Measurements from ENCODE around the gene OCA2. TPM values are rescaled to one million over a fixed set of nuclear protein-coding genes. Genes with fewer than 3 reads are reported as not detected.

Gene OCA2
- total and polyA plus RNA-seq, 2 experiments from 2014 or later, result 0.49 to 0.63 TPM

- Histone ChIP-seq H3K27ac (no peak overlapping the region), H3K36me3 (no peaks in the 10 kb centered on the region), H3K27me3 (no peaks in the 10 kb centered on the region), H3K4me1 (ENCODE audit: low read depth) (no peaks in the 10 kb centered on the region), H3K9me3 (ENCODE audit: low read depth) (no peaks in the 10 kb centered on the region), H3K4me3 (no peak overlapping the region)
- no peak for TF ChIP-seq CTCF (IDR thresholded peaks at IDR 0.05; ENCODE audit: low read depth, low read length)
- DNase-seq (ENCODE audit: low read depth in 1 of 2, low spot score in 1 of 2), result no peak
Measured at GRCh38 chr15:28037969-28038590, 61.0 kb downstream of the OCA2 start.

- H3K36me3 ChIP-seq, result no peaks in the 10 kb centered on the region
- no peak for TF ChIP-seq CTCF (IDR thresholded peaks at IDR 0.05; ENCODE audit: low read depth, low read length)
- DNase-seq (ENCODE audit: low read depth in 1 of 2, low spot score in 1 of 2), result no peak
- no peak overlapping the region for H3K27ac ChIP-seq
- H3K27me3 ChIP-seq, result no peaks in the 10 kb centered on the region
- no peaks in the 10 kb centered on the region for H3K4me1 ChIP-seq (ENCODE audit: low read depth)
- no peaks in the 10 kb centered on the region for H3K9me3 ChIP-seq (ENCODE audit: low read depth)
- no peak overlapping the region for H3K4me3 ChIP-seq
Measured at GRCh38 chr15:28033443-28033842, 65.7 kb downstream of the OCA2 start.

GRCh38 chr15:28030801-28031200 lies 68.3 kb downstream of the OCA2 start:
- no peak overlapping the region for H3K4me3 ChIP-seq
- H3K27ac ChIP-seq, result no peak overlapping the region
- H3K9me3 ChIP-seq (ENCODE audit: low read depth), result no peaks in the 10 kb centered on the region
- no peaks in the 10 kb centered on the region for H3K27me3 ChIP-seq
- DNase-seq (ENCODE audit: low read depth in 1 of 2, low spot score in 1 of 2), result no peak
- H3K36me3 ChIP-seq, result no peaks in the 10 kb centered on the region
- TF ChIP-seq CTCF (IDR thresholded peaks at IDR 0.05; ENCODE audit: low read depth, low read length), result no peak
- no peaks in the 10 kb centered on the region for H3K4me1 ChIP-seq (ENCODE audit: low read depth)

GRCh38 chr15:28027714-28028076 lies 71.4 kb downstream of the OCA2 start:
- TF ChIP-seq CTCF (IDR thresholded peaks at IDR 0.05; ENCODE audit: low read depth, low read length), result no peak
- Histone ChIP-seq H3K4me1 (ENCODE audit: low read depth) (no peaks in the 10 kb centered on the region), H3K36me3 (no peaks in the 10 kb centered on the region), H3K27me3 (no peaks in the 10 kb centered on the region), H3K4me3 (no peak overlapping the region), H3K27ac (no peak overlapping the region), H3K9me3 (ENCODE audit: low read depth) (no peaks in the 10 kb centered on the region)
- no peak for DNase-seq (ENCODE audit: low read depth in 1 of 2, low spot score in 1 of 2)

GRCh38 chr15:28026764-28027713 lies 72.1 kb downstream of the OCA2 start:
- H3K4me1 ChIP-seq (ENCODE audit: low read depth), result no peaks in the 10 kb centered on the region
- DNase-seq (ENCODE audit: low read depth in 1 of 2, low spot score in 1 of 2), result no peak
- H3K36me3 ChIP-seq, result no peaks in the 10 kb centered on the region
- no peak overlapping the region for H3K27ac ChIP-seq
- no peak overlapping the region for H3K4me3 ChIP-seq
- H3K9me3 ChIP-seq (ENCODE audit: low read depth), result no peaks in the 10 kb centered on the region
- TF ChIP-seq CTCF (IDR thresholded peaks at IDR 0.05; ENCODE audit: low read depth, low read length), result no peak
- no peaks in the 10 kb centered on the region for H3K27me3 ChIP-seq

Data from cardiac muscle cell (in vitro differentiated cells and primary cell).